Caco-2 (cell line): ENCODE results near the gene PGM1. TPM values are rescaled to one million over a fixed set of nuclear protein-coding genes. Genes with fewer than 3 reads are reported as not detected.

Experiments used
- BruUV-seq: library from RNA; stranded (reverse); fragments of 400-500 nt; replicated peaks from 2 replicates; lab custom pipeline; 2021; lab: Mats Ljungman, UMichigan
- CTCF ChIA-PET: fragments of 300-600 bp; sonication (Branson Sonifier 250); formaldehyde crosslinking; loops from one replicate; lab custom pipeline; 2022; ENCODE audit warnings: antibody characterized with exemption; lab: Charles Lee
- POLR2A ChIA-PET: fragments of 300-600 bp; sonication (Branson Sonifier 250); formaldehyde crosslinking; loops from one replicate; lab custom pipeline; 2022; ENCODE audit warnings: antibody characterized with exemption; lab: Charles Lee
- DNase-seq, 2 experiments: peaks; one replicate each; pipeline versions ENCODE4 v3.0.0 to v3.0.0-alpha.2; 2020 to 2022
- H3K27me3 ChIP-seq: replicated peaks from 2 replicates; pipeline ENCODE4 v1.6.0; 2011; ENCODE audit warnings: low read length; ENCODE audit not compliant: control insufficient read depth, insufficient read depth
- H3K36me3 ChIP-seq: 2 replicates; pipeline ENCODE4 v1.5.1; 2011; ENCODE audit warnings: low read length; ENCODE audit not compliant: control insufficient read depth, insufficient read depth
- H3K4me1 ChIP-seq: fragments of 250-450 bp; sonication (Bioruptor Pico); 2 replicates; pipeline ENCODE4 v1.5.1; 2020; ENCODE audit warnings: mild to moderate bottlenecking
- H3K4me3 ChIP-seq: 2 replicates; pipeline ENCODE4 v1.5.1; 2011; ENCODE audit warnings: low read depth, mild to moderate bottlenecking, control low read depth, low read length
- H3K9me3 ChIP-seq: fragments of 250-450 bp; sonication (Bioruptor Pico); 2 replicates; pipeline ENCODE4 v1.5.1; 2020; ENCODE audit warnings: mild to moderate bottlenecking, moderate library complexity
- H3K27ac Mint-ChIP-seq: one replicate; pipeline ENCODE4 v1.8.0; 2022; ENCODE audit warnings: mixed read lengths; ENCODE audit not compliant: unreplicated experiment
- H3K27me3 Mint-ChIP-seq: one replicate; pipeline ENCODE4 v1.8.0; 2022; ENCODE audit warnings: mixed read lengths; ENCODE audit not compliant: insufficient read depth, unreplicated experiment
- H3K36me3 Mint-ChIP-seq: one replicate; pipeline ENCODE4 v1.8.0; 2022; ENCODE audit warnings: mild to moderate bottlenecking, mixed read lengths; ENCODE audit not compliant: insufficient read depth, unreplicated experiment
- H3K4me1 Mint-ChIP-seq: one replicate; pipeline ENCODE4 v1.8.0; 2022; ENCODE audit warnings: low read depth, mixed read lengths; ENCODE audit not compliant: unreplicated experiment
- H3K4me3 Mint-ChIP-seq: one replicate; pipeline ENCODE4 v1.8.0; 2022; ENCODE audit warnings: mild to moderate bottlenecking, moderate library complexity, mixed read lengths; ENCODE audit not compliant: unreplicated experiment
- H3K9me3 Mint-ChIP-seq: one replicate; pipeline ENCODE4 v1.8.0; 2022; ENCODE audit warnings: mixed read lengths; ENCODE audit not compliant: unreplicated experiment
- intact Hi-C: fragments of 100-400 bp; cut with micrococcal nuclease; formaldehyde crosslinking; loops from one replicate; pipeline ENCODE4 v1.10.0; 2022; ENCODE audit not compliant: unreplicated experiment
- total RNA-seq: library from RNA; stranded (reverse); gene quantifications from 2 replicates; pipeline ENCODE4 v1.2.3, GENCODE V29; 2022
- TF ChIP-seq, protein P1 (sequence below), 2 experiments: fragments of 200-600 bp in 1 of 2; IDR thresholded peaks; 1 replicate in 1 of 2; 2 replicates in 1 of 2; pipeline versions ENCODE4 v1.5.1 to v1.8.0; 2011 to 2022; ENCODE audit warnings: antibody characterized with exemption in 1 of 2, control low read depth in 1 of 2, inconsistent platforms in 1 of 2, low read depth in 1 of 2, low read length in 1 of 2, mild to moderate bottlenecking in 1 of 2, moderate library complexity in 1 of 2; ENCODE audit not compliant: insufficient read depth in 1 of 2, severe bottlenecking in 1 of 2, unreplicated experiment in 1 of 2

Gene PGM1
- total RNA-seq, 1 experiment from 2014 or later, result 22.5 TPM

GRCh38 chr1:63592536-63593302 is 492 bp upstream of the PGM1 start:
- Mint-ChIP-seq H3K9me3 (no peaks in the 10 kb centered on the region), H3K4me3 (peak overlapping the region; percentile 86), H3K27ac (peak overlapping the region; percentile 72), H3K27me3 (no peaks in the 10 kb centered on the region), H3K36me3 (no peaks in the 10 kb centered on the region), H3K4me1 (no peaks in the 10 kb centered on the region)
- no peaks in the 10 kb centered on the region for H3K27me3 ChIP-seq
- peaks cover 16% of the 10 kb centered on the region for H3K4me1 ChIP-seq
- ChIA-PET CTCF (no interaction called here), POLR2A (interaction anchor here (0.6 kb wide), 1 partner anchor 146 kb away, joined by 4 read pairs; no protein-coding TSS in a partner anchor)
- intact Hi-C loops, result no loop called here
- H3K9me3 ChIP-seq, result no peaks in the 10 kb centered on the region
- peak in 1 of 2 experiments; percentile 71 for DNase-seq
- TSS peak; percentile 32 for BruUV-seq
- TF ChIP-seq, protein P1, sequence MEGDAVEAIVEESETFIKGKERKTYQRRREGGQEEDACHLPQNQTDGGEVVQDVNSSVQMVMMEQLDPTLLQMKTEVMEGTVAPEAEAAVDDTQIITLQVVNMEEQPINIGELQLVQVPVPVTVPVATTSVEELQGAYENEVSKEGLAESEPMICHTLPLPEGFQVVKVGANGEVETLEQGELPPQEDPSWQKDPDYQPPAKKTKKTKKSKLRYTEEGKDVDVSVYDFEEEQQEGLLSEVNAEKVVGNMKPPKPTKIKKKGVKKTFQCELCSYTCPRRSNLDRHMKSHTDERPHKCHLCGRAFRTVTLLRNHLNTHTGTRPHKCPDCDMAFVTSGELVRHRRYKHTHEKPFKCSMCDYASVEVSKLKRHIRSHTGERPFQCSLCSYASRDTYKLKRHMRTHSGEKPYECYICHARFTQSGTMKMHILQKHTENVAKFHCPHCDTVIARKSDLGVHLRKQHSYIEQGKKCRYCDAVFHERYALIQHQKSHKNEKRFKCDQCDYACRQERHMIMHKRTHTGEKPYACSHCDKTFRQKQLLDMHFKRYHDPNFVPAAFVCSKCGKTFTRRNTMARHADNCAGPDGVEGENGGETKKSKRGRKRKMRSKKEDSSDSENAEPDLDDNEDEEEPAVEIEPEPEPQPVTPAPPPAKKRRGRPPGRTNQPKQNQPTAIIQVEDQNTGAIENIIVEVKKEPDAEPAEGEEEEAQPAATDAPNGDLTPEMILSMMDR (IDR thresholded peaks at IDR 0.05; ENCODE audit: insufficient read depth in 1 of 2, low read depth in 1 of 2, low read length in 1 of 2, severe bottlenecking in 1 of 2, unreplicated experiment in 1 of 2), result no peak
- peak overlapping the region; percentile 80 for H3K4me3 ChIP-seq
- no peaks in the 10 kb centered on the region for H3K36me3 ChIP-seq

DNA sequence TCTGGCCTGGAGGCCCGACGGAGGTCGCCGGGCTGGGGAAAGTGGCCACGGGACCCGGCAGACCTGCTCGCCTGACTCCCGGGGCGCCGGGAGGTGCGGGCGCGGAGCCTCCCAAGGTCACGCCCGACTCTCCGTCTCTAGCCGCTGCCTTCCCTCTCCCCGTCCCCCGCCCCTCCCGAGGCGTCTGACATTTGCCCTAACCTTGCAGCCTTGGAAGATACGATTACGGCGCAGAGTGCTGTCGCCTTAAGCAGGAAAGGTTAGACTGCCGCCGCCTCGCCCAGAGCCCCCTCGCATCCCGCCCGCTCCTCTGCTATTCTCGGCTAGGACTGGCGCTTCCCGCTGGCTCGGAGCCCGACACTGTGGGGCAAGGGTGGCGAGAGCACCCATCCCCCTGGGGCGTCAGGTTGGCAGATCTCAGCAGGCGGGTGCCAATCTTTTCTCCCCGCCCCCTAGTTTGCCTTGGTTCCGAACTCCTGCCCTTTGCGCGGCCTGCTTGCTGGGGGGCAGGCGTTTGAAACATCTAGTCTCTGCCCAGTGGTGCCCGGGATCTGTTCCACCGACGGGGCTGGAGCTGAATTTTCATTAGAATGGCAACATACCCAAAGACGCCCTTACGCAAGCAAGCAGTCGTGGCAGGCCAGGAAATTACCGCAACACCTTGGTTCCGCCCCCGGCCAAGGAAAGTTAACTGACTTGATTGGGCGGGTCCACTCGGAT is 835 bp downstream of the PGM1 start:
- H3K27ac Mint-ChIP-seq, result peak overlapping the region; percentile 72
- ChIA-PET CTCF (no interaction called here), POLR2A (no interaction called here)
- DNase-seq, result peak; percentile 54 to 60
- H3K4me1 Mint-ChIP-seq, result no peaks in the 10 kb centered on the region
- no TSS peak for BruUV-seq
- H3K4me3 Mint-ChIP-seq, result peak overlapping the region; percentile 86
- Histone ChIP-seq H3K9me3 (no peaks in the 10 kb centered on the region), H3K36me3 (no peaks in the 10 kb centered on the region), H3K4me1 (peaks cover 16% of the 10 kb centered on the region), H3K4me3 (peak overlapping the region; percentile 80), H3K27me3 (no peaks in the 10 kb centered on the region)
- H3K9me3 Mint-ChIP-seq, result no peaks in the 10 kb centered on the region
- TF ChIP-seq, protein P1 (IDR thresholded peaks at IDR 0.05; ENCODE audit: insufficient read depth in 1 of 2, low read depth in 1 of 2, low read length in 1 of 2, severe bottlenecking in 1 of 2, unreplicated experiment in 1 of 2), result no peak
- intact Hi-C loops, result no loop called here
- H3K36me3 Mint-ChIP-seq, result no peaks in the 10 kb centered on the region
- no peaks in the 10 kb centered on the region for H3K27me3 Mint-ChIP-seq

DNA sequence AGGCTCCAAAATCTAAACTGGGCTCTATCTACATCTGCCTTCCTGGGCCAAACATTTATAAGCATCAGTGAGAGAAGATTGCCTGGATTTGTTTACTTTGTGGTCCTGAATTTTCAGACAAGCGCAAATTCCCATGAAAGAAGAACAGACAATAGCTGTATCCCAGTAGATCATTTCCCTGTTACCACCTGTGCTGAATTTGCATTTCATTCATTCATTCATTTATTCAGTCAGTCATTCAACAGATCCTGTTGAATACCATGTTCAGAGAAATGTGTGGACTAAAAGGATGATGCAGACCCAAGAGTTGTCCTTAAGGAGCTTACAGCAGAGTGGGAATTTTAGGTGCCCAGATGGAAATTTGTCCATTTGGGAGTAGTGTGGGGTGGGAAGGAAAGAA is 2.2 kb downstream of the PGM1 start:
- Mint-ChIP-seq H3K36me3 (no peaks in the 10 kb centered on the region), H3K4me1 (no peaks in the 10 kb centered on the region), H3K9me3 (no peaks in the 10 kb centered on the region), H3K4me3 (no peak overlapping the region), H3K27ac (no peak overlapping the region), H3K27me3 (no peaks in the 10 kb centered on the region)
- intact Hi-C loops, result no loop called here
- Histone ChIP-seq H3K27me3 (no peaks in the 10 kb centered on the region), H3K9me3 (no peaks in the 10 kb centered on the region), H3K4me1 (peaks cover 9% of the 10 kb centered on the region), H3K36me3 (no peaks in the 10 kb centered on the region), H3K4me3 (no peak overlapping the region)
- BruUV-seq, result no TSS peak
- ChIA-PET POLR2A (no interaction called here), CTCF (no interaction called here)
- TF ChIP-seq, protein P1 (IDR thresholded peaks at IDR 0.05; ENCODE audit: insufficient read depth in 1 of 2, low read depth in 1 of 2, low read length in 1 of 2, severe bottlenecking in 1 of 2, unreplicated experiment in 1 of 2), result no peak
- DNase-seq, result no peak
